ENCODE results near the gene TBPL2.

TBPL2 gene

GRCh38 chr14:55366271-55366670 lies 74.1 kb downstream of the TBPL2 start:
- TF ChIP-seq CTCF (IDR thresholded peaks at IDR 0.05), result no peak
- H3K36me3 ChIP-seq, result peaks cover 31% of the 10 kb centered on the region
- no peak overlapping the region for H3K4me3 ChIP-seq (ENCODE audit: low read depth in 1 of 2, low read length in 1 of 2)
- no peaks in the 10 kb centered on the region for H3K4me1 ChIP-seq (ENCODE audit: control insufficient read depth in 1 of 2, insufficient read depth in 1 of 2, low read depth in 1 of 2, low read length in 1 of 2)
- H3K27ac ChIP-seq, result no peak overlapping the region
- no peaks in the 10 kb centered on the region for H3K9me3 ChIP-seq
- H3K27me3 ChIP-seq, result no peaks in the 10 kb centered on the region

Measured in neutrophil (primary cell).